Hepatocyte (in vitro differentiated cells): ENCODE data around the gene PRPSAP1.

Experiments
- EZH2 ChIP-seq: fragments of 200-600 bp; sonication (generic); IDR thresholded peaks from 2 replicates; pipeline ENCODE4 v1.6.1; 2016; ENCODE audit warnings: antibody characterized with exemption, mild to moderate bottlenecking, borderline replicate concordance
- EZH2phosphoT487 ChIP-seq: fragments of 200-600 bp; sonication (generic); IDR thresholded peaks from one replicate; pipeline ENCODE4 v1.6.1; 2018; ENCODE audit warnings: antibody characterized with exemption, mild to moderate bottlenecking, low read depth, moderate library complexity; ENCODE audit not compliant: unreplicated experiment, severe bottlenecking
- TF ChIP-seq, protein P1 (sequence below): fragments of 200-600 bp; sonication (generic); IDR thresholded peaks from 2 replicates; pipeline ENCODE4 v1.5.1; 2016; ENCODE audit warnings: antibody characterized with exemption, mild to moderate bottlenecking; ENCODE audit not compliant: poor library complexity

- TF ChIP-seq EZH2 (no peak), EZH2phosphoT487 (no peak)
- TF ChIP-seq, protein P1, sequence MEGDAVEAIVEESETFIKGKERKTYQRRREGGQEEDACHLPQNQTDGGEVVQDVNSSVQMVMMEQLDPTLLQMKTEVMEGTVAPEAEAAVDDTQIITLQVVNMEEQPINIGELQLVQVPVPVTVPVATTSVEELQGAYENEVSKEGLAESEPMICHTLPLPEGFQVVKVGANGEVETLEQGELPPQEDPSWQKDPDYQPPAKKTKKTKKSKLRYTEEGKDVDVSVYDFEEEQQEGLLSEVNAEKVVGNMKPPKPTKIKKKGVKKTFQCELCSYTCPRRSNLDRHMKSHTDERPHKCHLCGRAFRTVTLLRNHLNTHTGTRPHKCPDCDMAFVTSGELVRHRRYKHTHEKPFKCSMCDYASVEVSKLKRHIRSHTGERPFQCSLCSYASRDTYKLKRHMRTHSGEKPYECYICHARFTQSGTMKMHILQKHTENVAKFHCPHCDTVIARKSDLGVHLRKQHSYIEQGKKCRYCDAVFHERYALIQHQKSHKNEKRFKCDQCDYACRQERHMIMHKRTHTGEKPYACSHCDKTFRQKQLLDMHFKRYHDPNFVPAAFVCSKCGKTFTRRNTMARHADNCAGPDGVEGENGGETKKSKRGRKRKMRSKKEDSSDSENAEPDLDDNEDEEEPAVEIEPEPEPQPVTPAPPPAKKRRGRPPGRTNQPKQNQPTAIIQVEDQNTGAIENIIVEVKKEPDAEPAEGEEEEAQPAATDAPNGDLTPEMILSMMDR, result no peak
Observed at GRCh38 chr17:76354747-76355310, 1.1 kb upstream of the PRPSAP1 start.
